GM18868 (cell line): Measurements from ENCODE around the gene MMUT.
A peak's percentile ranks its signal among the peaks of the same experiment; 100 is the strongest.
"Not testable (repeated sequence)": the region's sequence is repeated elsewhere in the genome, so short reads cannot be mapped to it uniquely, and the experiment has no call there.

ENCODE experiments used
- ATAC-seq: cut with Tn5 transposase; IDR thresholded peaks from one replicate; pipeline ENCODE4 v1.9.1; 2021; ENCODE audit warnings: mild to moderate bottlenecking, moderate library complexity; ENCODE audit not compliant: unreplicated experiment

The MMUT gene

GRCh38 chr6:49462927-49463611 is at the start of gene MMUT, which contains the start of gene CENPQ:
MMUT (minus strand) TSS chr6:49463253; CDS start chr6:49459466, 3,787 bp downstream.
CENPQ (plus strand) TSS chr6:49463370; CDS start chr6:49470177, 6,807 bp downstream.
- peak; percentile 99 for ATAC-seq

GRCh38 chr6:49509342-49509741 is 46.3 kb upstream of the MMUT start:
- ATAC-seq, result no peak

DNA sequence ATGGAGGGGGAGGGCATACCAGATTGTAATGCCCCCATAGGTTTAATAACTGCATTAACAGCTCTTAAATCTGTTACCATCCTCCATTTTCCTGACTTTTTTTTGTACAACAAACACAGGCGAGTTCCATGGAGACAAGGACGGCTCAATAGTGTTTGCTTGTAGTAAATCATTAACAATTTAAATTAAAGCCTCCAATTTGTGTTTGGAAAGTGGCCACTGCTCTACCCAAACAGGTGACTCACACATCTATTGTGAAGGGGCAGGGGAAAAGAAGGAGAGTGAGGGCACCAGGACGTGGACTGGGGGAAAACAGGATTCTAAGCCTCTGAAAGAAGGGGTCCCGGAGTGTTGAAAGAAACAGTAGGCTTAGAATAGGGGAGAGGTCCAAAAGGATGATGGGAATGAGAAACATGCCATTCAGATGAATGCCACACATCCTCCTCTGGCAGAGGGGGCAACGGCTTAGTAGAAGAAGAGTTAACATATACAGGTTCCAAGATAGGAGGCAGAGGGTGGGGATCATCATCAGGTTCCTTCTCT is 43.6 kb upstream of the MMUT start:
- ATAC-seq, result no peak

DNA sequence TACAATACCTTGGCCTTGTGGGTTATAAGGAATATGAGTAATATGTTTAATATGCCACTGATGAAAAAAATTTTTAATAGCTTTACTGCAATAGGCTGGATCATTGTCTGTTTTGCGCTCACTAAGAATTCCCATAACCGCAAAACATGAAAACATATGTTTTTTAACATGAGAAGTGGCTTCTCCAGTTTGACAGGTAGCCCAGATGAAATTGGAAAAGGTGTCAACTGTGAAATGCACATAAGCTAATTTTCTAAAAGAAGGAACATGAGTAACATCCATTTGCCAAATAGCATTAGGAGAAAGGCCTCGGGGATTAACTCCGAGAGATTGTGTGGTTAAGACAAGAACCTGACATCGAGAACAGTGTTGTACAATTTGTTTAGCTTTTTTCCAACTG is 41.6 kb upstream of the MMUT start:
- ATAC-seq, result no peak

DNA sequence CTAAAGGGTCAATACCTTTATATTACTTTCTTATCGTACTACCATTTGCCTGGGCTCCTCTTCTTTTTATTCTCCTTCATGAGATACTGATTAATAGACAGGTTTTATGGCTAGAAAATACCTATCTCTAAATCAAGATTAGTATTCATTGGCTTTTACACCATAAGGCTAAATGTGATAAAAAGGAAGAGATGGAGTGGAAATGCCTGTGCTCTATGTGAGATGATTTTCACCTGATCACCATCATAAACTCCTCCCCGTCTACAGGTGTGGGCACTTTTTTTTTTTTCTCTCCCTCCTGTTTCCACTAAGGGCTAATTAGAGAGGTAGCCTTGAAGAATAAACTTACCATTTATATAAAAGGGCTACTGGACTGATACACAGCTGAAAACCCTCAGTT is 36.6 kb upstream of the MMUT start, which contains the start of gene GLYATL3:
Gene GLYATL3, plus strand, starts transcription at position 301 of the 400 bp plus-strand sequence. CDS start 12,068 bp downstream, outside the sequence.
- no peak for ATAC-seq

DNA sequence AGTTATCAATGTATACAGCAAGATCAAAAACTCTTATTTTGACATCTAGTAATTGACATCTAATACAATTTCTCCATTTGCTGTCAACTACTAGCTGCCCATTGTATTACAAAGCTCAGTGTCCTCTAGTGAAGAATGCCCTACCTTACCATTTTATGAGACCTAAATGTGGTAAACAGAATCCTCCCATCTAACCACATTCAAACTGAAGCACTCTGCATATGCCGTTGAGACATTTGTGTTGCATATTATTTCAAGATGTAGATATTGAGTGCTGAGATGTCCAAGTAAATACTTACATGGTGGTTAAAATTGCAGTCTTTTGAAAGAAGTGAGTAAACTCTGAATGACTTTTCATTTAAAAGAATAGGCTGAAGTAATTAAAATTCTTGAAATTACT is 36.1 kb upstream of the MMUT start:
- no peak for ATAC-seq

DNA sequence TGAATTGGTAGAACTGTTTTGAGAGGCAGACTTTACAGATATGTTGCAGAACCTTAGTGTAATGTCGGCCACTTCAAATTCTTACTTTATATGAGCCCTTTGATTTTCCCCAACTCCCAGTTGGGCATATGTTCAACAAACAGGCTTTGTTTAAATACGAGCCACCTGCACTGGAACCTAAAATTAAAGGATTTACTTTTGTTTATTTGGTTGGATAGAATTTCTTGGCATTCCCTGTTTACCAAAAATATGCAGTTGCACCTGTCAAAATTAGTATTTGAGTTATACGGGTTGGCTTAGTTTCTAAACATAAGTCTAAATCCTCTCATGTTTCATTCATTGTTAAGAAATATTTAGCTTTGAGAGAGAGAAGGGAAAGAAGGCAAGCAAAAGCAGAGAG is 34.3 kb upstream of the MMUT start:
- no peak for ATAC-seq

DNA sequence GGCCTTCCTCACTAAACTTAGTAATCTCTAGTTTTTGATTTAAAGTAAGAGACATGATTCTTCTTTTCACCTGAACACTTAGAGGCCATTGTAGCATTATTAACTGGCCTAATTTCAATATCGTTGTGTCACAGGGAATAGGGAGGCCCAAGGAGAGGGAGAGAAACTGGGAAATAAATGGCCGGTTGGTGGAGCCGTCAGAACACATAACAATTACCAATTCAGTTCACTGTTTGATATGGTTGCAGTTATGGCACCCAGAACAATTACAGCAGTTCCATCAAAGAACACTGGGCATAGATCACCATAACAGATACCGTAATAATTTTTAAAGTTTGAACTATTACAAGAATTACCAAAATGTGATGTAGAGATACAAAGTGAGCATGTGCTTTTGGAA is 27.6 kb upstream of the MMUT start:
- ATAC-seq, result no peak

- not testable (repeated sequence) for ATAC-seq
Measured at GRCh38 chr6:49483380-49483779, 20.3 kb upstream of the MMUT start.

- not testable (repeated sequence) for ATAC-seq
Measured at GRCh38 chr6:49481846-49482245, 18.8 kb upstream of the MMUT start.

DNA sequence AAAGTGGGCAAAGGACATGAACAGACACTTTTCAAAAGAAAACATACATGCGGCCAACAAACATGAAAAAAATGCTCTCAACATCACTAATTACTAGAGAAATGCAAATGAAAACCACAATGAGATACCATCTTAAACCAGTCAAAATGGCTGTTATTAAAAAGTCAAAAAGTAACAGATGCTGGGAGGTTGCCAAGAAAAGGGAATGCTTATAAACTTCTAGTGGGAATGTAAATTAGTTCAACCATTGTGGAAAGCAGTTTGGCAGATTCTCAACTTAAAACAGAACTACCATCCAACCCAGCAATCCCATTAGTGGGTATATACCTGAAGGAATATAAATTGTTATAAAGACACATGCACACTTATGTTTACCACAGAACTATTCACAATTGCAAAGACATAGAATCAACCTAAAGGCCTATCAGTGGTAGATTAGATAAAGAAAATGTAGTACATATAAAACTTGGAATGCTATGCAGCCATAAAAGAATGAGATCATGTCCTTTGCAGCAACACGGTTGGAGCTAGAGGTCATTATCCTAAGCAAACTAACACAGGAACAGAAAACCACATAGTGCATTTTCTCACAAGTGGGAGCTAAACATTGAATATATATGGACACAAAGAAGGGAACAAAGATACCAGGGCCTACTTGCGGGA is 16.4 kb upstream of the MMUT start:
- ATAC-seq, result no peak

DNA sequence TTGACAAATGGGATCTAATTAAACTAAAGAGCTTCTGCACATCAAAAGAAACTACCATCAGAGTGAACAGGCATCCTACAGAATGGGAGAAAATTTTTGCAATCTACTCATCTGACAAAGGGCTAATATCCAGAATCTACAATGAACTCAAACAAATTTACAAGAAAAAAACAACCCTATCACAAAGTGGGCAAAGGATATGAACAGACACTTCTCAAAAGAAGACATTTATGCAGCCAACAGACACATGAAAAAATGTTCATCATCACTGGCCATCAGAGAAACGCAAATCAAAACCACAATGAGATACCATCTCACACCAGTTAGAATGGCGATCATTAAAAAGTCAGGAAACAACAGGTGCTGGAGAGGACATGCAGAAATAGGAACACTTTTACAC is 13.5 kb upstream of the MMUT start:
- not testable (repeated sequence) for ATAC-seq

GRCh38 chr6:49468042-49468441 is 5.0 kb upstream of the MMUT start:
- ATAC-seq, result no peak

- ATAC-seq, result no peak
Measured at GRCh38 chr6:49464691-49465090, 1.6 kb upstream of the MMUT start.

GRCh38 chr6:49463612-49463967 is 537 bp upstream of the MMUT start:
- no peak for ATAC-seq

DNA sequence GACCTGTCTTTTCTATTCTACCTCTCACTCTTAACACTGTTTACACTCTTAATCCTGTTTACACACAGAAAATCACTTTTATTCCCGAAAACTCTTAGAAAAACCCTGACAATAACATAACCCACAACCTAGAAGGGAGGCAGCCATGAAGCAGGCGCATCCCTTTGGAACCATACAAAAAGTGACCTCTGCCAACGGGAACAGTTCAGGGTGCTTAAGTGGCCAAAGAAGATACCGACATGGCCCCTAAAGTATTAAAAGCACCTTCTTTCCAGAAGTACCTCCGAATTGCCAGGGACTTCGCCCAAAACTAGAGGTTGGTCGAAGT is 490 bp downstream of the MMUT start:
- peak; percentile 4 for ATAC-seq

GRCh38 chr6:49462071-49462470 is 982 bp downstream of the MMUT start:
- ATAC-seq, result no peak

GRCh38 chr6:49457771-49458170 is 5.3 kb downstream of the MMUT start:
- ATAC-seq, result no peak

GRCh38 chr6:49454787-49455709 is 8.0 kb downstream of the MMUT start:
- peak; percentile 70 for ATAC-seq

DNA sequence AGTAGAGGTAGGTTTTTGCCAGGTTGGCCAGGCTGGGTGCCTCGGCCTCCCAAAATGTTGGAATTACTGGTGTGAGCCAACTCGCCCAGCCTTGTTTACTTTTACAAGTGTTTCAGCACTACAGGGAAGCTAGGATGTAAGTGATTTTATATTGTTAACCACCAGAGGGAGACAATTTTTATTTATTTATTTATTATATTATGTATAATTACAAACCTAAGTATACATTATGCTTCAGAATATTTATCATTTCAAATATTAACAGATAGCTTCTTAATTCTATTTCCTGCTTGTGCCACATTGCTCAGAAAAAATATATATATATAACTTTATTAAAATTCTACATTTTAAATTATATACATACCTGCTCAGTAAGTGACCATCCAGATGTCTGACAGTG is 9.8 kb downstream of the MMUT start:
- no peak for ATAC-seq

- no peak for ATAC-seq
Measured at GRCh38 chr6:49430866-49431265, 32.2 kb downstream of the MMUT start.
